ENCODE measurements around the gene REX1BD. TPM values are rescaled to one million over a fixed set of nuclear protein-coding genes. Genes with fewer than 3 reads are reported as not detected.

The REX1BD gene
- total and polyA plus RNA-seq, 10 of the 15 experiments (the other 5 are each of a cell fraction or from before 2014, with no cell fraction given): 1.1 to 101 (median 35.0) TPM

DNA sequence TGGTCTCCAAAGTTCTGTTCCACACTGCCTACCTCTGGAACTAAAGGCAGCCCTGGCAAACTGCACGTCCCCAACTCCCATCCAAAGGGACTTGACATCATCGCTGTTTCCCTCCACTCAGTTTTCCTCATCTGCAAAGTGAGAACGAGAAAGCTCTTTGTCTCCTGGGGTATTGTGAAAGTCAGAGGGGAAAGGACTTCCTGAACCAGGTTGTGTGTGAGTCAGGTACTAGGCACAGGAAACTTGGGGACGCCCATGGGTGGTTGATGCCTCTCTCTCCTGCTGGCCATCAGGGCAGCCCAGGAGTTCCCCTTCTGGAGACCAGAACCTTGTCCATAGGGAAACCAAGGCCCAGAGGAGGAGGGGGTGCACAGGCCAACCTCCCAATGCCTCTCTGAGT, 13.3 kb downstream of the REX1BD start (continued):
- TF ChIP-seq, protein P1, sequence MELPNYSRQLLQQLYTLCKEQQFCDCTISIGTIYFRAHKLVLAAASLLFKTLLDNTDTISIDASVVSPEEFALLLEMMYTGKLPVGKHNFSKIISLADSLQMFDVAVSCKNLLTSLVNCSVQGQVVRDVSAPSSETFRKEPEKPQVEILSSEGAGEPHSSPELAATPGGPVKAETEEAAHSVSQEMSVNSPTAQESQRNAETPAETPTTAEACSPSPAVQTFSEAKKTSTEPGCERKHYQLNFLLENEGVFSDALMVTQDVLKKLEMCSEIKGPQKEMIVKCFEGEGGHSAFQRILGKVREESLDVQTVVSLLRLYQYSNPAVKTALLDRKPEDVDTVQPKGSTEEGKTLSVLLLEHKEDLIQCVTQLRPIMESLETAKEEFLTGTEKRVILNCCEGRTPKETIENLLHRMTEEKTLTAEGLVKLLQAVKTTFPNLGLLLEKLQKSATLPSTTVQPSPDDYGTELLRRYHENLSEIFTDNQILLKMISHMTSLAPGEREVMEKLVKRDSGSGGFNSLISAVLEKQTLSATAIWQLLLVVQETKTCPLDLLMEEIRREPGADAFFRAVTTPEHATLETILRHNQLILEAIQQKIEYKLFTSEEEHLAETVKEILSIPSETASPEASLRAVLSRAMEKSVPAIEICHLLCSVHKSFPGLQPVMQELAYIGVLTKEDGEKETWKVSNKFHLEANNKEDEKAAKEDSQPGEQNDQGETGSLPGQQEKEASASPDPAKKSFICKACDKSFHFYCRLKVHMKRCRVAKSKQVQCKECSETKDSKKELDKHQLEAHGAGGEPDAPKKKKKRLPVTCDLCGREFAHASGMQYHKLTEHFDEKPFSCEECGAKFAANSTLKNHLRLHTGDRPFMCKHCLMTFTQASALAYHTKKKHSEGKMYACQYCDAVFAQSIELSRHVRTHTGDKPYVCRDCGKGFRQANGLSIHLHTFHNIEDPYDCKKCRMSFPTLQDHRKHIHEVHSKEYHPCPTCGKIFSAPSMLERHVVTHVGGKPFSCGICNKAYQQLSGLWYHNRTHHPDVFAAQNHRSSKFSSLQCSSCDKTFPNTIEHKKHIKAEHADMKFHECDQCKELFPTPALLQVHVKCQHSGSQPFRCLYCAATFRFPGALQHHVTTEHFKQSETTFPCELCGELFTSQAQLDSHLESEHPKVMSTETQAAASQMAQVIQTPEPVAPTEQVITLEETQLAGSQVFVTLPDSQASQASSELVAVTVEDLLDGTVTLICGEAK (IDR thresholded peaks at IDR 0.05; ENCODE audit: borderline replicate concordance): no peak

DNA sequence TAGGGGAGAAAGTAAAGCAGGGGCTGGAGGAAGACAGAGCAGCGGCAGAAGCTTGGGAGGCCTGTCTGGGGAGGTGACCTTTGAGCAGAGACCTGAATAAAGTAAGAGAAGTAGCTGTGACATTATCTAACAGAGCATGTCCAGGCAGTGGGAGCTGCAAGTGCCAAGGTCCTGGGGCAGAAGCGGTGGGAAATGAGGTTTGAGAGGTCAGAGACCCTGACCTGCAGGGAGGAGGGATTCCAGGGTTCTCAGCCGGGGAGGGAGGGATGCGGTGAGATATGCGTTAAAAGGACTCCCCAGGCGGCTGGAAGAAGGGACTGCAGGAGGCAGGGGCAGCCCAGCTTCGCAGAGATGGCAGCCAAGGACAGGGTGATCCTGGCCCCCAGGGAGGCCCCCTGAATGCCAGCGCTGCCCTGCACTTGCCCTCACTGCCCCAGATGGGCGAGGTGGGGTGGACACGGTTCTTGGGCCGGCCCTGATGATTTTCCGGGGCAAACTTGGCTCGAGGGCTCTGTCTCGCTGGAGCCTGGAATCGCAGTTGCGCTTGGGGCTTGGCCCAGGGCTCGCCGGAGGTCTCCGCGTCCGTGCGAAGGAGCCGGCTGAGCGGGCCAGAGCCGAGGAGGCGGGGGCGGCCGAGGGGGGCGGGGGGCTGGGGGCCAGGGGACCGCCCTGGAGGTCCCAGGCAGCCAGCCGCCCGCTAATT, 14.8 kb downstream of the REX1BD start:
- BruUV-seq (replicated peaks): no TSS peak
- Histone ChIP-seq H3K27me3 (replicated peaks in 1 of 2; ENCODE audit: control insufficient read depth in 2 of 2, insufficient read depth in 2 of 2, low read length in 1 of 2) (peaks cover 12 to 17% of the 10 kb centered on the region in 2 experiments), H3K4me3 (no peak overlapping the region), H3K36me3 (ENCODE audit: control insufficient read depth in 2 of 2, insufficient read depth in 2 of 2, low read length in 1 of 2) (no peaks in the 10 kb centered on the region), H3K4me1 (ENCODE audit: control insufficient read depth, insufficient read depth, low read length) (no peaks in the 10 kb centered on the region), H3K79me2 (ENCODE audit: control insufficient read depth, insufficient read depth, low read length) (no peaks in the 10 kb centered on the region), H3K4me2 (ENCODE audit: control insufficient read depth, insufficient read depth) (no peak overlapping the region), H3K27ac (ENCODE audit: control insufficient read depth, insufficient read depth) (no peak overlapping the region), H2AFZ (ENCODE audit: control insufficient read depth, low read depth, low read length) (no peak overlapping the region), H4K20me1 (ENCODE audit: control insufficient read depth, insufficient read depth) (no peaks in the 10 kb centered on the region; the same call in none of the 2 replicates), H3K9me3 (replicated peaks; ENCODE audit: control insufficient read depth, insufficient read depth, low read length) (no peaks in the 10 kb centered on the region), H3K9ac (ENCODE audit: control insufficient read depth, insufficient read depth, low read length) (no peak overlapping the region)
- in situ Hi-C loops (cut with MboI) (no loop called here), intact Hi-C loops (cut with micrococcal nuclease; ENCODE audit: unreplicated experiment) (no loop called here)
- SMC1A ChIA-PET (ENCODE audit: uncharacterized antibody, unreplicated experiment): no interaction called here
- TF ChIP-seq SMC3 (IDR thresholded peaks at IDR 0.05; ENCODE audit: borderline replicate concordance, low read length) (no peak), RAD21 (IDR thresholded peaks at IDR 0.05; ENCODE audit: insufficient read depth, low read depth, low read length) (peak; percentile 26; the same call in 1 of the 2 replicates), DPF2 (IDR thresholded peaks at IDR 0.05) (no peak)
- TF ChIP-seq, protein P2, sequence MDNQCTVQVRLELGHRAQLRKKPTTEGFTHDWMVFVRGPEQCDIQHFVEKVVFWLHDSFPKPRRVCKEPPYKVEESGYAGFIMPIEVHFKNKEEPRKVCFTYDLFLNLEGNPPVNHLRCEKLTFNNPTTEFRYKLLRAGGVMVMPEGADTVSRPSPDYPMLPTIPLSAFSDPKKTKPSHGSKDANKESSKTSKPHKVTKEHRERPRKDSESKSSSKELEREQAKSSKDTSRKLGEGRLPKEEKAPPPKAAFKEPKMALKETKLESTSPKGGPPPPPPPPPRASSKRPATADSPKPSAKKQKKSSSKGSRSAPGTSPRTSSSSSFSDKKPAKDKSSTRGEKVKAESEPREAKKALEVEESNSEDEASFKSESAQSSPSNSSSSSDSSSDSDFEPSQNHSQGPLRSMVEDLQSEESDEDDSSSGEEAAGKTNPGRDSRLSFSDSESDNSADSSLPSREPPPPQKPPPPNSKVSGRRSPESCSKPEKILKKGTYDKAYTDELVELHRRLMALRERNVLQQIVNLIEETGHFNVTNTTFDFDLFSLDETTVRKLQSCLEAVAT (IDR thresholded peaks at IDR 0.05): no peak
- TF ChIP-seq, protein P3, sequence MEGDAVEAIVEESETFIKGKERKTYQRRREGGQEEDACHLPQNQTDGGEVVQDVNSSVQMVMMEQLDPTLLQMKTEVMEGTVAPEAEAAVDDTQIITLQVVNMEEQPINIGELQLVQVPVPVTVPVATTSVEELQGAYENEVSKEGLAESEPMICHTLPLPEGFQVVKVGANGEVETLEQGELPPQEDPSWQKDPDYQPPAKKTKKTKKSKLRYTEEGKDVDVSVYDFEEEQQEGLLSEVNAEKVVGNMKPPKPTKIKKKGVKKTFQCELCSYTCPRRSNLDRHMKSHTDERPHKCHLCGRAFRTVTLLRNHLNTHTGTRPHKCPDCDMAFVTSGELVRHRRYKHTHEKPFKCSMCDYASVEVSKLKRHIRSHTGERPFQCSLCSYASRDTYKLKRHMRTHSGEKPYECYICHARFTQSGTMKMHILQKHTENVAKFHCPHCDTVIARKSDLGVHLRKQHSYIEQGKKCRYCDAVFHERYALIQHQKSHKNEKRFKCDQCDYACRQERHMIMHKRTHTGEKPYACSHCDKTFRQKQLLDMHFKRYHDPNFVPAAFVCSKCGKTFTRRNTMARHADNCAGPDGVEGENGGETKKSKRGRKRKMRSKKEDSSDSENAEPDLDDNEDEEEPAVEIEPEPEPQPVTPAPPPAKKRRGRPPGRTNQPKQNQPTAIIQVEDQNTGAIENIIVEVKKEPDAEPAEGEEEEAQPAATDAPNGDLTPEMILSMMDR (IDR thresholded peaks at IDR 0.05 in 2 of 3, conservative IDR thresholded peaks at IDR 0.05 in 1 of 3; ENCODE audit: control insufficient read depth in 2 of 3, extremely low read depth in 1 of 3, insufficient read depth in 1 of 3, low read depth in 3 of 3, low read length in 3 of 3): peak in 2 of 3 experiments; percentile 21 to 30; a peak in 2 of 6 replicates
- POLR2A ChIA-PET: no interaction called here
- CTCF ChIA-PET: no interaction called here
- DNase-seq (ENCODE audit: low read depth, low spot score): no peak
- ATAC-seq: peak; percentile 63
- WGBS (ENCODE audit: insufficient coverage, insufficient replicate concordance, low lambda C conversion rate, missing lambda C conversion rate): 40% methylated on average over 22 of the region's 32 CpGs
- FAIRE-seq: no peak
- RAD21 ChIA-PET (ENCODE audit: unreplicated experiment): no interaction called here

Measured in GM12878 (cell line).